Stimulated activated CD4-positive, alpha-beta T cell treated with anti-CD3 and anti-CD28 coated beads, Interleukin-12 subunit alpha, Interleukin-12 subunit beta, amount 100 ng/mL, for 4 hours (primary cell): ENCODE measurements around the gene FHIP1B.
"Not testable (repeated sequence)": the region's sequence is repeated elsewhere in the genome, so short reads cannot be mapped to it uniquely, and the experiment has no call there.

Source experiments
- DNase-seq: peaks from one replicate; pipeline ENCODE4 v3.0.0-alpha.2; 2020

Gene FHIP1B

DNA sequence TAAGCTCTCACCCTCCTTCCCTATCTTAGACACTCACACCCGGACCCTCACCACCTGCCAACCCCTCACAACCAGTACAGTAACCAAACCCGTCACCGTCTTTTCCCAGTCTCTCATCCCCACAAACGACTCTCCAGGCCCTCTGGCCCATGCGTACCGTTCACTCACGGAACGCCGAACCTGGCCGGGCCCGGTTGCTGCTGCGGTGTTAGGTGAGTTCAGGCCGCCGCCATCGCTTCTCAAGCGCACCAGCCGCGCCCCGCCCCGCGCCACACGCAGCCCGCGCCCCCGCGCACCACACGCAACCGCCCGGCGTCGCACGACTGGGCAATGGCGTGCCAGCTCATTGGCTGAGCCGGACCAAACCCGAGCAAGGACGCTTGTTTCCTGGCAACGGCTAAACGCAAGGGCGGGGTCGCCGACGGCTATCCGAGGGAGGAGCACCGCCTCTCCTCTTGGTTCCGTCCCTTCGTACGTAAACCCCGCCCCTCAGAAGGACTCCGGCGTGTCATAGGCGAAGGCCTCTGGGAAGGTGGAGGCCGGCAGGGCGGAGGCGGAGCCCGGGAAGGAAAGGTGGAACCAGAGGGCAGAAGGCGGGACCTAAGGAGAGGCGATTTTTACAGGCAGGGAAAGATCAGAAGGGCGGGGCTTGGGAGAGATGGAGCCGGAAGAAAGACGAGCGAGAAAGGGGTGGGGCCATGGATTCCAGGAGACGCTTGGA is at the start of gene FHIP1B:
TSS of gene FHIP1B (minus strand) at position 250 of the 721 bp plus-strand sequence. CDS start 10,120 bp downstream, outside the sequence.
- peak; percentile 97 for DNase-seq

DNA sequence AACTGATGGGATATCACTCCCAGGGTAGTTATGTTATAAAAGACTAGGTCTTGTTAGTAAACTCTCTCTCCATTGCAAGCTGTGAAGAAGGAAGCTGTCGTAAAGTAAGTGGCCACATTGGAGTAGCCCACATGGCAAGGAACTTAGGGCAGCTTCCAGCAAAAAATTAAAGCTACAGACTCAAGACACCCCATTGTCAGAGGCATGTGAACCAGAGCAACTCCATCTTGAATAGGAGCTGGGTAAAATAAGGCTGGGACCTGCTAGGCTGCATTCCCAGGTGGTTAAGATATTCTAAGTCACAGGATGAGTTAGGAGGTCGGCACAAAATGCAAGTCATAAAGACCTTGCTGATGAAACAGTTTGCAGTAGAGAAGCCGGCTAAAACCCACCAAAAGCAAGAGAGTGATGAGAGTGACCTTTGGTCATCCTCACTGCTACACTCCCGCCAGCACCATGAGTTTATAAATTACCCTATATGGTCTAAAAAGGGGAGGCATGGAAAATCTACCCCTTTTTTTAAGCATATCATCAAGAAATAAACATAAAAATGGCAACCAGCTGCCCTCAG is 49.1 kb upstream of the FHIP1B start:
- DNase-seq: no peak

GRCh38 chr11:6280809-6281208 is 46.4 kb upstream of the FHIP1B start:
- not testable (repeated sequence) for DNase-seq

GRCh38 chr11:6273188-6273587 is 38.8 kb upstream of the FHIP1B start:
- DNase-seq: no peak

DNA sequence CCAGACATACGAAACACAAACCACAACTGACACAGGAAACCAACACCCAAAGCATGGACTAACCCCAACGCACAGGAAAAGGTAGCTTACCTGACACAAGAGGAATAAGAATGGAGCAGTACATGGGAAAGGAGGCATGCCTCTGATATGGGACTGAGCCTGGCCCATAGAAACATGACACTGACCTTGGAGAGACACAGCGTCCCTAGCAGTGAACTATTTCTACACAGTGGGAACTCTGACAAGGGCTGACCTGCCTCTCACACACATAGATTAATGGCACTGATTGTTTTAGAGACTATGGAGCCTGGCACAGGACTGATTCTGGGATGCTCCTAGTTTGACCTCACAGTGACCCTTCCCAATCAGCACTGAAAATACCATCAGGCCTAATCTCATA is 37.2 kb upstream of the FHIP1B start:
- no peak for DNase-seq

GRCh38 chr11:6270584-6271246 is 36.3 kb upstream of the FHIP1B start:
- DNase-seq: no peak

- no peak for DNase-seq
Measured at GRCh38 chr11:6269994-6270393, 35.6 kb upstream of the FHIP1B start.

GRCh38 chr11:6268820-6269219 is 34.4 kb upstream of the FHIP1B start:
- DNase-seq: no peak

DNA sequence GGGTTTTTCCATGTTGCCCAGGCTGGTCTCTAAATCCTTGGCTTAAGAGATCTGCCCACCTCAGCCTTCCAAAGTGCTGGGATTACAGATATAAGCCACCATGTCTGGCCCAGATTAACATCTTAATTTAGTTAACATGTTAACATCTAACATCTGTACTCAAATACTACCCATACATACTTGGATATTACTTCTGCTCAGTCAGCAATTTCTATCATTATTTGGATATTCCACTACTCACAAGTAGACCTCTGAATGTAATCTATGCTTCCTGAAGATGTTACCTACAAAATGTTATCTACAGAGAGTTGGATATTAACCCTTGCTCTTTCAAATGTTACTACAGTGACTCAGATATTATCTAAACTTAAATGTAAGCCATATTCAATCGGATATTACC is 29.2 kb upstream of the FHIP1B start:
- DNase-seq: no peak

DNA sequence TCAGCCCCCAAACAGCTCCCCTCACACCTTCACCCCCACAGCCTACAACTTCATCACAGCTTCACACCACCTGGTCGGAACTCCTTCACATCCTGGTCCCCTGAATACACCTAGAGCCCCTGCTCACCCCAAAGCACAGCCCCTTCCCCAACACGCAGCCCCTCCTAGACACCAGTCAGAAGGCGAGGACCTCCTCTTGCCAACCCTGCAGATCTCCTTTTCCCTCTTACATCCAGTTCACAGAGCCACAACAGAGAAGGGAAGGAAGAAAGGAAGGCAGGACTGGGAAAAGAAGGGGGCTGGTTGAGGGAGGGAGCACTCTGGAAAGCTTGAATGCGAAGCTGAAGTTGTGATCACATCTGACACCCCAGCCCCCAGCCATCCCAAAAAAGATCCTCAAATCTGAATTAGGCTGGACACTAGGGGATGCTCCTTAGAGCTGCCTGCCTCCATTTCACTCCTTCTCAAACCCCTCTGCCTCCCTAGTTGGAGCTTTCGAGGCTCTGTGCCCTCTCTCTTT is 25.8 kb upstream of the FHIP1B start:
- DNase-seq: no peak

GRCh38 chr11:6258571-6259081 is 24.2 kb upstream of the FHIP1B start:
- no peak for DNase-seq

- no peak for DNase-seq
Measured at GRCh38 chr11:6258141-6258540, 23.7 kb upstream of the FHIP1B start.

DNA sequence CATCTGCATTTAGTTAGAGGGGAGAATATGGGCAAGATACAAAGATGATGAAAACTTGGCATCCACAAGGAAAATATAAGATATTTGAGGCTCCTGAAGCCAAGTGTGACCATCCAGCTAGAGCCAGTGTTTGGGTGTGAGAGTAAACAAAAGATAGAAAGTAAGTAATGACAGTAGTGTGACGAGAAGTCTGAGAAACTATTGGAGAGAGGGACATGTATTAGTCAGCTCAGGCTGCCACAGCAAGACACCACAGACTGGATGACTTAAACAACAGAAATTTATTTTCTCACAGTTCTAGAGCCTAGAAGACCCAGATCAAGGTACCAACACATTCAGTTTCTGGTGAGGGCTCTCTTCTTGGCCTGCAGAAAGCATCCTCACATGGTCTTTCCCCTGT is 18.8 kb upstream of the FHIP1B start:
- DNase-seq: no peak

- DNase-seq: no peak
Measured at GRCh38 chr11:6251990-6252473, 17.6 kb upstream of the FHIP1B start.

DNA sequence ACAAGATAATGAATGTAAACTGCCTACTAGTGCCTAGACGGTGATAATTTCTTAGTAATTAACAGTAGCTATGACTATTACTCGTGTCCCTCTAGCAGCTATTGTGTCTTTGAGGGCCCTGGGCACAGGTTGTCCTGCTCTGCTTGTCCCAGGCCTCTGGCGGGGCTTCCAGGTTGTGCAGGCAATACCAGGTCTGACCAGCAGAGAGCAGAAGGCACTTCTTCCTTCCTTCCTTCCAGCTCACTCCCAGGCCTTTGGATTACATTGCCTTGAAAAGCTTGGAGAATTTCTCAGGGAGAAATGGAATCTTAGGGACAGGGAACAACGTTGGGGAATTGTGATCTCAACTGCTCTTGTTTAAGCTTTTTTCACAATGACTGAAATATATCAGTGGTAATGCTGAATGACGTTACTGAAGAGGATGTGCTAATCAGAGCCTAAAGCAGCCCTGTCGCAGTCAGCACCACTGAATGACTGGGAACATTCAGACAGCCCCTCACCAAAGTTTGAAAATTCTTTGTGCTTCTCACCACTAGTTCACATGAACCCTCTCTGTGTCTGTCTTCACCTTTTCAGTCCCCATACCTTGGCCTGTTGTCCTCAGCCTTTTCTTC is 16.8 kb upstream of the FHIP1B start:
- peak; percentile 46 for DNase-seq

DNA sequence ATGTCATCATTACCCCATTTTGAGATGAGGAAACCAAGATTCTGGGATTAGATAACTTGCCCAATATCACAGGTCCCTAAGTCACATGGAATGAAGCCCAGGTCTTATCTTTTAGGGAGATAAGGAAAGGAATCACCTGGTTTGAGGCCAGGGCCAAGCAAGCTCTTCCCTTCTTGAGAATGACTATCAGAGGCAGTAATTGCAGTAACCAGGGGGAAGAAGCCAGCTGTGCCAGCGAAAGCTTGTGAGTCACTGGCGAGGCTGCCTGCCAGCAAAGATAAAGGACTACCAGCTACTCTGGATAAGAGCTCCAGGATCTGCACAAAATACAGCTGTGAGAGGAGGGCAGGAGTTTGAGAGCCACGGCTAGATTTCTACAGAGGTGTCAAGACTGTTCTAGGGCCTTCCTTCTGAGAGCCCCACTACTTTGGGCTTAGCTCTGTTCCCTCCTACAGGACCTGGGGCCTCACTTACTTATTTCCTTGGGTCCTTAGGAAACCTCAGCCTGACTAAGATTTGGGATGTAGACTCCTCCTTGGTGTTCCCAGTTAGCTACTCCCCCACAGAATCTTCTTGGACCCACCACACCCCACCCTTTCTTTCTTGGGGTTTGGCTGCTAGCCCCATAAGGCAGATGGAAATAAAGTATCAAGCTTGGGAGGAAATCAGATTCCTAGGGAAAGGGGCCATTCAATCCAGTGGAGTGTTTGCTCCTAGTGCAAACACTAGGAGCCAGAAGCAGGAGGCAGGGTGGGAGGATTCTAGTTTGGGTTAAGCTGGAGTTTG is 15.5 kb upstream of the FHIP1B start:
- no peak for DNase-seq

DNA sequence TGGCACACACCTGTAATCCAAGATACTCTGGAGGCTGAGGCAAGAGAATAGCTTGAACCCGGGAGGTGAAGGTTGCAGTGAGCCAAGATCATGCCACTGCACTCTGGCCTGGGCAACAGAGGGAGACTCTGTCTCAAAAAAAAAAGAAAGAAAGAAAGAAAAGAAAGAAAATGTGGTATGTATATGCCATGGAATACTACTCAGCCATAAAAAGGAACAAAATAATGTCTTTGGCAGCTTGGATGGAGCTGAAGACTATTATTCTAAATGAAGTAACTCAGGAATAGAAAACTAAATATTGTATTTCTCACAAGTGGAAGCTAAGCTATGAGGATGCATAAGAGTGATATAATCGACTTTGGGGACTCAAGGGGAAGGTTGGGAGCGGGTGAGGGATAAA is 14.5 kb upstream of the FHIP1B start:
- not testable (repeated sequence) for DNase-seq

GRCh38 chr11:6248248-6248647 is 13.8 kb upstream of the FHIP1B start:
- no peak for DNase-seq

DNA sequence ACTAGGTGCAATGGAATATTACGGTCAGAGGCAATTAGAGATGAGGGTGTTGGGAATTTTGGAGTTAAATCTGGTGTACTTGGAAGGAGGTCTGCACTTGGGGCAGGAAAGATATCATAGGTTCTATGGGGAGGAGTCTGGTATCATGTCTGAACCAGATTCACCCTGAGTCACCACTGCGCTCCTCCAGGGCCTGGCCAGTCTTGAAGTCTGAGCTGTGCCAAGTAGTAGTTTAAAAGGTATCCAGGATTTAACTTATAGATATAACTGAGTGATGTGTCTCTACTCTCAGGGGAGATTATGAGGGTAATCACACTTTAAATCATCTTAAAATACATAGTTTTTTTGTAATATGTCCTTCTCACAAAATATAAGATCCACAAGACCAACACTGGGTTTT is 11.1 kb upstream of the FHIP1B start:
- DNase-seq: no peak

- no peak for DNase-seq
Measured at GRCh38 chr11:6241316-6241715, 6.9 kb upstream of the FHIP1B start.

DNA sequence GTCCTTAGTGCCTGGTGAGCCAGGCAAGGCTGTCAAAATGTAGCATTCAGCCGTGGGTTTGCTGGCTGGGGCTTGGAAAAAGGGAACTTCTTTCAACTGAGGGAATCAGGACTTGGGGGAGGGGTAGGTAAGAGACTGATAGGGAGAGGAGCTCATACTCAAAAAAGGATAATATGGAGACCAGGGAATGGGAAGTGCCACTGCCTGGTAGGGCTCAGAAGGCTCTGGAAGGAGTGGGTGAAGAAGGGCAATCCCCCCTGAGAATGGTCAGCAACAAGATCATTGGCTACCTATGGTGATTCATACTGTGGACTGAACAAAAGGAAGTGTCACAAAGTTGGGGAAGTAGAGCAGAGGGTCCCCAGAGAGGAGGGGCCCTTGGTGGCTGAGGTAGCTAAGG is 6.3 kb upstream of the FHIP1B start:
- no peak for DNase-seq

- no peak for DNase-seq
Measured at GRCh38 chr11:6240139-6240538, 5.7 kb upstream of the FHIP1B start.
